ENCODE data around the gene TMEM223.

DNA sequence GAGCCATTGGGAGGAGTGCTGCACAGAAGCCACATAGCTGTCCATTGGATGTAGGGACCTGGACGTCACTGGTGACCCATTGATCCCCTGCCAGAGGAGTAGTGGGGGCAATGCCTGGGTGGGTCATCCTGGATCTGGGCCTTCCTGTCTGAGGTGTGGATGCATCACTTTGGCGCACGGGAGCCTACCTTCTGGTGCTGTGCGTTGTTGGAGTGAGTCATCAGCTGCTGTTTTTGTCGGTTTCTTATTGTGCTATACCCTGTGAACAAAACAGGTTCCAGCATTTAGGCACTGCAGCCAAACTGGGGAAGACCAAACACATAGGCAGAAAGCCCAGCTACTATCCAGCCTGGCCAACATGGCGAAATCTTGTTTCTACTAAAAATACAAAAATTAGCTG, 17.4 kb downstream of the TMEM223 start:
- TF ChIP-seq, protein P1, sequence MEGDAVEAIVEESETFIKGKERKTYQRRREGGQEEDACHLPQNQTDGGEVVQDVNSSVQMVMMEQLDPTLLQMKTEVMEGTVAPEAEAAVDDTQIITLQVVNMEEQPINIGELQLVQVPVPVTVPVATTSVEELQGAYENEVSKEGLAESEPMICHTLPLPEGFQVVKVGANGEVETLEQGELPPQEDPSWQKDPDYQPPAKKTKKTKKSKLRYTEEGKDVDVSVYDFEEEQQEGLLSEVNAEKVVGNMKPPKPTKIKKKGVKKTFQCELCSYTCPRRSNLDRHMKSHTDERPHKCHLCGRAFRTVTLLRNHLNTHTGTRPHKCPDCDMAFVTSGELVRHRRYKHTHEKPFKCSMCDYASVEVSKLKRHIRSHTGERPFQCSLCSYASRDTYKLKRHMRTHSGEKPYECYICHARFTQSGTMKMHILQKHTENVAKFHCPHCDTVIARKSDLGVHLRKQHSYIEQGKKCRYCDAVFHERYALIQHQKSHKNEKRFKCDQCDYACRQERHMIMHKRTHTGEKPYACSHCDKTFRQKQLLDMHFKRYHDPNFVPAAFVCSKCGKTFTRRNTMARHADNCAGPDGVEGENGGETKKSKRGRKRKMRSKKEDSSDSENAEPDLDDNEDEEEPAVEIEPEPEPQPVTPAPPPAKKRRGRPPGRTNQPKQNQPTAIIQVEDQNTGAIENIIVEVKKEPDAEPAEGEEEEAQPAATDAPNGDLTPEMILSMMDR (conservative IDR thresholded peaks at IDR 0.05) = no peak
- TF ChIP-seq EZH2 (IDR thresholded peaks at IDR 0.05; ENCODE audit: low read depth) = no peak
